GM12892 (cell line): Measurements from ENCODE around the gene SLC10A3.

Experiments used
- POLR2A ChIP-seq: IDR thresholded peaks from 2 replicates; pipeline ENCODE4 v1.6.1; 2011; ENCODE audit warnings: low read depth, low read length, control low read depth
- POLR2AphosphoS5 ChIP-seq: IDR thresholded peaks from 2 replicates; pipeline ENCODE4 v1.6.1; 2011; ENCODE audit warnings: low read depth, low read length, control low read depth

DNA sequence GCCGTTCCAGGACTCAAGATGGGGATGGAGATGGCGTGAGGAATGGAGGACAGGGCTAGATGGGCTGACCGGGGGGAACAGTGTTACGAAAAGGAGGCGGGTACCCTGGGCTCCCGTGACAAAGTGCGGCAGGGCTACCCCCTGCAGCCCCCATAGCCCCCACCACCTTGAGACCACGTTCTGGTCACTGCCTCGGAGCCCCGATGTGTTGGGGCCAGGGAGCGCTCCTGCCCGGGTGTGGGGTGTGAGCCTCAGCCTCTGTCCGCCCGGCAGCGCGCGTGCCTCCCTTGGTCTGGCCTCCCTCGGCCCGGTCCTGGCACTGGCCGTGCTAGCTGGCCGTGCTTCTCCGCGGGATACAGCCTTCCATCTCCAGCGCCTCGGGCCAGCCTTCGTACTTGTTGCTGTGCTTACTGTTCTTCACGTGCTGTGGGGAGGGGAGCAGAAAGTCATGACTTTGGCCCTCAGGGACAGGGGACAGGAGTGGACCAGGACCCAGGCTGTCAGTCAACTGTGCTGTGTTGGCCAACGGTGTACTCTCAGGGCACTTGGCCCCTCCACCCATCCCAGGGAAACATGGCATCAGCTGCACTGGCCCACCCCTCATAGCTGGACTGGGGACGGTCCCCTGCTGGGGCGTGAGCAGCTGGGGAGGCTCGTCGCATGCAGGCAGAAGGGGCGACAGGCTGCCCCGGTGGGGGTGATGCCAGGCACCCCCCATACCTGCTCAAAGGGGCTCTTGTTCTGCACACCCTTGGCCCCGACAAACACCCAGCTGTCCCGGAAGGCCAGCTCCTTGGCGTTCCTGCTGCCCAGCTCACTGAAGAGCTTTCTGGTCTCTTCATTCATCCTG lies 16.3 kb upstream of the SLC10A3 start:
- TF ChIP-seq POLR2A (no peak), POLR2AphosphoS5 (no peak)
